Stimulated activated CD4-positive, alpha-beta T cell treated with anti-CD3 and anti-CD28 coated beads, TNF-alpha, amount 100 ng/mL, for 24 hours (primary cell): ENCODE data around the gene MYOG.

Experiments used
- DNase-seq, 3 experiments: peaks; one replicate each; pipeline ENCODE4 v3.0.0-alpha.2; 2020; ENCODE audit warnings: low read depth in 3 of 3

Gene MYOG

DNA sequence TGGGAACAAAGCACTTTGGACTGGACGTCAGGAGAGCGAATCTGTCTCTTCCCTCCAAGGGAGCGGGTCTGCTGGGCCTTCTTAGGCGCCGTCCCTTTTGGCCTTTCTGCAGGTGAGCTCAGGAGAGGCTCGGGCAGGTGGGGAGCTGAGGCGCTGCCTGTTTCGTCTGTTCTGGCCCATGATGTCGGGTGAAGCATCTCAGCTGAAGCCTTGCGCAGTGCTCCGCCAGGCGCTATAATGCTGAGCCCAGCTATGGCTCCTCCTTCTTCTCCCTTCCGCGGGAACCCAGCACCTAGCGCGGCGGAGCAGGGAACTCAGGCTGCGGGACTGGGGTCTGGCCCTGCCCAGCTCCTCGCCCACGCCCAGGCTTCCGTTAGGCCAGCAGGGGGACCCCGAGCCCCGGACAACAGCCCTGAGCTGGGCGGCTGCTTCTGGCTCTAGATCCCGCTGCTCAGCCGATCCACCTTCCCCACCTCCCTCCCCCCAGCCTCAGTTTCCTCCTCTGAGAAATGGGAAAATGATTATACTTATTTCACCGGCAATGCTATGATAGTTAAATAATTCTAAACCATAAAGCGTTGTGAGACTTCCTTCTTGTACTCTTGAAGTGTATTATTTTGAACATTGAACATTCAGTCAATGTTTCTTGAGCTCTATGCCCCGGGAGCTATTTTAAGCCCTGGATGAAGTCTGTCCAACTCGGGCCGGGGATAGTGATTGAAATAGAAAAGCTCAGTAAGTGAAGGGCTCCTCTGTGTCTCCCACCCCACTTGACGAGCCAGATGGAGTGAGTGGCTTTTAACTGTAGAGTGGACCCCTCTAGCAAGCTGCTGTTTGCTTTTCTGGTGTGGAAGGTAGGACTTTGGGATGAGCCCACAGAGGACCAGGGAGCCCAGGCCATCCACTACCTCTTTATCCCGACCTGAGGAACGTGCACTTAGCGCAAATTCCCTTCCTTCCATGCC, 32.1 kb upstream of the MYOG start:
- peak in 1 of 3 experiments; percentile 41 for DNase-seq

DNA sequence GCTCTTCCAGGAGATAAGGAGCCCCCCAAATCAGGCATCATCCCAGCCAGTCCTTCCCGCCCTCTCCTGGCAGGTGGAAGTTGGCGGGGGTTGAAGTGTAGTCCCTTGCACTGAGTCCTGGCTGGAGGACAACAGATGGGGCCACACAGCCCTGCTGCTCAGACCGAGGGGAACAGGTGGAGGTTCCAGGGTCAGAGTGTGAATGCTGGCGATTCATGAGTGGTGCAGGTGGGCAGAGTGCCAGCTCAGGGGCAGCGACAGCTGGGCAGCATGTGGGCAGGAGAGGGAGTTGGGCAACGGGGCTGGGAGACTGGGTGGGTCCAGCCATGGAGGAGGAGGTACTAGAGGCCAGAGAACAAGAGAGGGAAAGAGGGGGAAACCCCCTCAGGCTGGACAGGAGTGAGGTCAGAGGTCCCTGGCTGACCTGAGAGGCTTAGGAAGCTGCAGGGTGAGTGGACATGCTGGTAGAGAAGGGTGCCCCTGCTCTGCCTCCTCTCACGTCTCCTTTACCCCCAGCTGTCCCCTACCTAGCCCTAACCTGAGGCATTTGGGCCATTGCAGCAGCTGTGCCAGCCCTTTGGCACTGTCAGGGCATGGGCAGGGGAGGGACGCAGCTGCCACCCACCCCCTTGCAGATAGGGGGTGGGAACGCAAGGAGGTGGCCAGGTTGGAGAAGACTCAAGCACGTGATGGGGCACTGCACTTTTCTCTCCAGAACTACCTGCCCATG, 30.4 kb upstream of the MYOG start:
- DNase-seq: no peak

DNA sequence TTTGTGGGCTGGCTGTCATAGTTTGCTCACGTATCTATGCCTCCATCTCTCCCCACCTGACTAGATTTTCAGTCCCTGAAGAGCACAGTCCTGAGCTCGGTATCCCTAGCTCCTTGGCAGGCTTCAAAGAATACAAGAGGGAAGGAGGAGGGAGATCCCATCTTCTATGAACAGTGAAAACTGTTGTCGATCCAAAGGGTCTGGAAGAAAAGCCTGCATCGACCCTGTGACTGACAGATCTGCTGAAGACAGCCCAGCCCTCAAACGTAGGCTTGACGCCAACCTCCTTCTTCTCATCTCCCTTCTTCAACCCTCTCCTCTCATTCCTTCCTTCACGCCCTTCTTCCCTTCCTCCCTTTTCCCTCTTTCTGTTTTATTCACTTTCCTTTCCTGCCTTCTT, 28.4 kb upstream of the MYOG start:
- DNase-seq: no peak

DNA sequence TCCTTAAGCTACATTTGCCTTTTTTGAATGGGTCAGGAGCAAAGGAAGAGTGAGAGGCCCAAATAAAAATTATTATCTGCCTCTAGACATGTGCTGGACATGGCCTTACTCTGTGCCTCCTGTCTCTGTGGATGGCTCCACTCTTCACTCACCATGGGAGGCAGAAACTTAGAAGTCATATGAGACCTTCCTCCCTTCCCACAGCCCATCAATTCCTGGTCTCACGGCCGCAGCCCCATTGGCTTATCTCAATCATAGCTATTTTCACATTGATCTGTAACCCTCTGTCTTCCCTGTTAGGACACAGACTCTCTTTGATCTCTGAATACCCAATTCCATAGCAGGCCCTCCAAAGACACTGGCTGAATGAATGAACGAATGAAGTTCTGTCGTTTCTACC, 27.5 kb upstream of the MYOG start:
- no peak for DNase-seq

DNA sequence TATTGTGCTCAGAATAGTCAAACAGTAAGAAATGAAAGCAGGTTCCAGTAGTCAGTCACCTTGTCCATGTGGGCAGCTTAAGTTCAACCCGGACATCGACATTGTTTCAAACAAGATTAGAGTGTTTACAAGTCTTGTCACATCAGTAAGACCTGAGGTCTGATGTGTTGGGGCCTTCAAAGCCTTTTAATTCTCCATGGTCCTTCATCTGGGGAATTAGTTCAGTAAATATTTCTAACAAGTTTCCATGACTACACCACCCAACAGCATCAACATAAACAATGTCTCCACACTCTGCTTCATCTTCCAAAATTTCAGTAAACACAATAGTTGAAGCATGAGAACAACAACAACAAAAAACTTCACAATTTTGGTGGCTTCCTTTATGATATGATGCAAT, 26.7 kb upstream of the MYOG start:
- DNase-seq: no peak

DNA sequence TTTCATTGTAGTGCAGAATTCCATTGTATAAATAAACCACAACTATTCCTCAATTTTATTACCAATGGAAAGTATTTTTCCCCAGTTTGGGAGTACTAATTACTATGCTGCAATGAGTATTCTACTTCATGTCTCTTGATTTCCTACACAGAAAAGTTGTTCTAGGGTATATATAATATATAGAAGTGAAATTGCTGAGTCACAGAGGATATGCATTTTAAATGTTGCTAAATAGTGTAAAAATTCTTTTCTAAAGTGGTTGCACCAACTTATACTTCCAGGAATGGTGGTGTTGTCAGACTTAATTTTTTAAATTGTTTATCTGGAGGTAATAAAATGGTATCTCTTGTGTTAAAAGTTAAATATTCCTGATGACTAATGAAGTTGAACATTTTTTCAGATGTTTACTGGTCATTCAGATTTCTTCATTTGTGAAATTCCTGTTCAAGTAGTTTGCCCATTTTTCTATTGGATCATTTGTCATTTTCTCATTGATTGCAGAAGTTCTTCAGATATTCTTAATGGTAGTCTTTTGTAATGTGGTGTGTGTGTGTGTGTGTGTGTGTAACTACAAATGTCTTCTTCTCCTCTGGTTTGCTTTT, 19.1 kb upstream of the MYOG start:
- no peak for DNase-seq

DNA sequence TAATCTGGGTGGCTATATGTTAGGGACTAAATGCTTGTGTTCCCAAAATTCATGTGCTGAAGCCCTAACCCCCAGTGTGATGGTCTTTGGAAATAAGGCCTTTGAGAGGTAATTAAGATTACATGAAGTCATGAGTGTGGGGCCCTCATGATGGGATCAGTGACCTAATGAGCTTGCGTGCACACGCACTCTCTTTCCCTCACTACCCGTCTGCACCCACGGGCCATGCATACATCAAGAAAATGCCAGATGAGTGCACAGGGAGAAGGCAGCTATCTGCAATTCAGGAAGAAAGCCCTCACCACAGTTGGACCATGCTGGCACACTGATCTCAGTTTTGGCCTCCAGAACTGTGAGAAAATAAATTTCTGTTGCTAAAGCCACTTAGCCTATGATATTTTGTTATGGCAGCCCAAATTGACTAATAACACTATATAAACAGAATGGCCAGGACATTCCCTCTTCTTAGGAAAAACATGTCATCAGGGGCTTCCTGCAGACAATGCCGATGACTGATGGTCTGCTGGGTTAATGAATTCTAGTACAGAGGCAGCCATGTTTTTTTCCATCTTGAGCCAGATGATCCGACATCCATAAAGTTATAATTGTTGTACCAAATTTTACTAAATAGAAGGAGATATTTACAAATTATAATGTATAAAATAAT, 18.1 kb upstream of the MYOG start:
- no peak for DNase-seq

DNA sequence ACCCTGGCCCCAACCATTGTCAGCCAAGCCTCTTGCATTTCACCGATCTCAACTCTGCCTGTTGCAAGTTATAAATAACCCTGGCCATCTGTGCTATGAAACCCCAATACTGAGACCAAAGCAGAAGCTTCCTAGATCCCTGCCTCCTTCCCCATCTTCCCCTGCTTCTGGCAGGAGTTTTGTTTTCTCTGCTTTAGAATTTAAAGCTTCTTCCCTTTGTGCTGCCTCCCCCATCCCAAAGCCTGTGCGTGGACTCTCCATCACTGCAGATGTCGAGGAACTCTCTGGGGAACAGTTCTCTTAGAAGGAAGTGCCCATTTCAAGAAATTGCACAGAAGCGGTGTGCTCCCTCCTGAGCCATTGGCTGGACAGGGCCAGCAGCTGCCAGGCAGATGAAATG, 17.4 kb upstream of the MYOG start:
- no peak for DNase-seq

DNA sequence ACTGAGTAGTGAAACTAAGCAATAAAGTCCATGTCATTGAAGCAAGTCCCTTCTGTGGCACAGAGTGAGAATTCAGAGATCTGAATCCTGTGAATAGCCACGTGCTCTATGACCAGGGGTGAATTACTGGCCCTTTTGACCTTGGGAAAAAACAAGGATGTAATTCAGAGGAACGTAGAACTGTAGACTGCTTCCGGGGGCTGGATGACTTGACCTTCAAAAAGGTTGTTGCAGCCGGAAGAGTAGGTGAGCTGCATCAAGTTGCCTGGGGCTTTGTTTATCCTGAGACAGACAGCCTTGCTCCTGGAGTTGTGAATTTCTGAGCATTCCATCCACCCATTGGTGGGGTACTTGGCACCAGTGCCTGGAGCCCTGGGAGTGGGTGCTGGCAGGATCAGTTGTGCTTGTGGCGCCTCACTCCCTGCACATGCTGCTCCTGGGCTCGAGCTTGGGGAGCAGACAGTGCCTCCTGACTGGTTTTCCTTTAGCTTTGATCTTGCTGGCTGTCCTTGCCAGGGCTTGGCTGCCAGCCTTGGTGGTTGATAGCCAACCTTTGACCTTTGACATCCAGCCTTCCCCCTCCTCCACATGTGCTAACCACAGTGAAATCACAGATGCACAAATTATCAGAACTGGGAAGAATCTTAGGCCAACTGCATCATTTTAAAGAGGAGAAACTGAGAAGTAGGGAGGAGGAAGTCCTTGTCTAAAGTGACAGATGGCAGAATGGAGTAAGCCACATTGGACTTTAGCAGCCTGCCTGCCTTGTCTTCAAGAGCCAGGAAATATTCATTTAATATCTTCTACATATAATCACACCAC, 16.2 kb upstream of the MYOG start:
- no peak for DNase-seq

DNA sequence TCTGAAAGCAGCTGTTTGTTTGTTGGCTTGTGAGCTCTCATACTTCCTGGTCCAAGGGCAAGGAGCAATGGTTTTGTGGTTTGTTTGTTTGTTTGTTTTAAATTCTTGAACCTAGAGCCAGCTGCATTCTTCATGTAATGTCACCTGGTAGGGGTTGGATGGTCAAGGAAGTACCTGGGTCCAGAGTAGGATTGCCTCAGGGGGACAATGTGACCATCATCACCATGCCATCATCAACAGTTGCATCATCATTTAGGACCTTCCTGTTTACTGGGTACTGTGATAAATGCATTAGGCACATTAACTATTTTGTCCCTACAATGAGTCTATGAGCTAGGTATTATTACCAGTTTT, 14.7 kb upstream of the MYOG start:
- no peak for DNase-seq

DNA sequence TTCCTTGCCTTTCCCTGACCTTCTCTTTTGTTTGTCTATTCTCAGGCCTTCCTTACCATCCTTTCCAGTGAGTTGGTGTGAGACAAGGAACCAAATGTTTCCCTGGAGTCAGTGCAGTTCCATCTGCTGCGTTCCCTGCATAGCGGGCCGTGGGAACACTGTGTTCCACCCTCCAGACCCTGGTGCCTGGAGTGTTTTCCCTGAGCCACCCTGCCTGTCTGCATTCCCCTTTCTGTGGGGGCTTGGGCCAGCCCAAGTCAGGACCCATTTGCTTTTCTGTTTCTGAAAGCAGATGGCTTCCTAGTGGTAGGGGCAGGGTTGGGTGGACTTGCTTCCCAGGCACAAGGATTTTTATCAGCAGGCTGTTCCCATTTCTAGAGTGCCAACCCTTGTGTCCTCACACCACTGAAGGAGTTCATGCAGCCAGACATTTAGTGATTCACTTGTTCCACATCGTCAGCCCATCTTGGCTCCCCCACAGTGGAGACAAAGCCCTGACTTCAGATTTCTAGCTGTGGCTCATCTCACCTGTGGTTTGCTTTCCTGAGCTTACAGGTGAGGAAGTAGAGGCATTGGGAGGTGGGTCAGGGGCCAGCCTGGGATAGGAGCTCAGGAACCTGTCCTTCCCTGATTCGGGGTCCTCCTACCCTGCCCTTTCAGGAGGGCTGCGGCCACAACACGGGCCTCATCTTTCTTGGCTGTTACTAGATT, 14.1 kb upstream of the MYOG start:
- no peak for DNase-seq

DNA sequence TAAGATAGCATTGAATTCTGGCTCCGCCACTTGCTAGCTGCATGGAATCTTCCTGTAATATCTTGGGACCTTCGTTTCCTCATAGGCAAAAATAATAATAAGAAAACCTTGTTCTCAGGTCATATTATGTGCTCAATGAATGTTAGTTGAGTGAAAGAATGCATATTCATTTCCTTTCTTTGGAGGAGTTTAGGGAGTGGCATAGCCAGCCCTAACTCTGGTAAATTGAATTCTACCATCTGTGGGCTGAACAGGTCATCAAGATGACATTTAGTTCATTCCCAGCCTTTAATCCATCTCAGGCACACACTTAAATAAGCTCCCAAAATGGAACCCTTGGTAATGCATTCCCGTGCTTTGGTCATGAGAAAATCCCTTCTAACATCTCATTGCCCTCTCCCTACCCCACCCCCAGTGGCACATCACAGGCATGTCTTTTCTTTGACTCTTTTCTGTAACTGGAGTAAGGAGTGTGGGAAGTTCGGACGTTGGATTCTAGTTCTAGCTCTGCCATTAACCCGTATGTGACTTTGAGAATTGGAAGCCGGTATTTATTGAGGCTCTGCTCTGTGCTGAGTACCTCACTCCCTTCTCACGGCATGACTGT, 13.2 kb upstream of the MYOG start:
- DNase-seq: no peak

DNA sequence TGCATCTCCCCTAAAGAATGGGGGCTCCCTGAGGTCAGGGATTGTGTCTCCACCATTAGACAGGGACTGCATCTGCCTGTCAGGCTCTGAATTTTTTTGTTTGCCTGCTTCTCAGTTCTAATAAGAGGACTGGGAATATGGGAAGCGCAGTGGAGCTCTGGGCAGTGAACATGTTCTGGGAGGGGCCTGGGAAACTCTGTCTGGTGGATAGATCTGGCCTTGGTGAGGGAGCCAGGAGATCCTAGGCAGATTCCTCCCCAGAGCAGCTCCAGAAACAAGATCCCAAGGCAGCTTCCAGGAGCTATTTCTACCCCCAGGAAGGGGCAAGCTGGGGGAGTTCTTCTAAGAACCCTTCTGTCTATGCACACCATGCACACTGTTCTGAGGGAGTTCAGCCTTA, 12.6 kb upstream of the MYOG start:
- no peak for DNase-seq

DNA sequence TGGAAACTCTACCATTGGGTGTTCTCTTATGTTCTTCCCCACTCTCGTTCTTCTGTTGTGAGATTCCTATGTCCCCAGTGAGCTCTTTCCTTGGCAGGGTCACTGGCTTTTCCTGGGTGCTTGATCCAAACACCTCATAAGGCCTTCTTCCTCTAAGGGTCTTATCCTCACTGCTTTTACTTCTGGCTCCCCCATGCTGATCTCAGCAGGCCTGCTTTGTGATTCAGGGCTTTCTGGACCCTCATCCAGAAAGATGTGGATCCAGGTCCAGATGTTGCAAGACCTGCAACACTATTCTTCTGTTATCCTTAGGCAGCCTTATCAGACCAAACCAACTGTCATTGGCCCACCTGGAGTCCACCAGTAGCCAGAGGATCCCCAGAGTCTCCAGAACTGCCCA, 11.2 kb upstream of the MYOG start:
- DNase-seq: no peak

DNA sequence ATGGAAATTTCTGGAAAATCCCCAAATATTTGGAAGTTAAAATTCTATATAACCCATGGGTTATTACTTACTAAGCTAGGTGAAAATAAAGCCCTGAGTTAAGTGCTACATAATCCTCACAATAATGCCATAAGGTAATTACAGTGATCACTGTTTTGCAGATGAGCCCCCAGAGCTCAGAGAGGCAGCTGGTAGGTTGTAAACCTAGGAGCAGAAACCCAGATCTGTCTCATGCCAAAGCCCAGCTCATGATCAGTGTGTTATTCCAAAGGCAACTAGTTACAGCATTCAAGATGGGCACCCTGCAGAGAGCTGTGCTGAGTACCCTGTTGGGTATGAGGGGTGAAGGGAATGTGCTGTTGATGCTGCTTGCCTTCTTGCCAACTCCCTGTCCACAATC, 10.8 kb upstream of the MYOG start:
- no peak for DNase-seq

DNA sequence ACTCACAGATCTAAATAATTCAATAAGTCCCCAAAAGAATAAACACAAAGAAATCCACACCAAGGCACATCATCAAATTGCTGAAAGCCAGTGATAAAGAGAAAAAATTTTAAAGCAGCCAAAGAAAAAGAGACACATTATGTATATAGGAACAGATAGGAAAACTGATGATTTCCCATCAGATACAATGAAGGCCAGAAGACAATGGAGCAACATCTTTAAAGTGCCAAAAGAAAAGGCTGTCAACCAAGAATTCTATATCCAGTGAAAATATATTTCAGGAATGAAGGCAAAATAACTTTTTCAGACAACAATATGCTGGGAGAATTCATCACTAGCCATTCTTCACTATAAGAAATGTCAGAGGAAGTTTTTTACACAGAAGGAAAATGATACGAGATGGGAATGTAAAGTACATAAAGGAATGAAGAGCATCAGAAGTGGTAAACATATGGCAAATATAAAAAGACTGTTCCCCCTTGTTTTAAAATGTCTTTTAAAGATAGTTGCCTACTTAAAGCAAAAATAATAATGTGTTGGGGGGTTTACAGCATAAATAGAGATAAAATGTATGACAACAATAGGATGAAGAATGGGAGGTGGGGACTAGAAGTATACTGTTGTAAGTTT, 9.4 kb upstream of the MYOG start:
- DNase-seq: no peak

DNA sequence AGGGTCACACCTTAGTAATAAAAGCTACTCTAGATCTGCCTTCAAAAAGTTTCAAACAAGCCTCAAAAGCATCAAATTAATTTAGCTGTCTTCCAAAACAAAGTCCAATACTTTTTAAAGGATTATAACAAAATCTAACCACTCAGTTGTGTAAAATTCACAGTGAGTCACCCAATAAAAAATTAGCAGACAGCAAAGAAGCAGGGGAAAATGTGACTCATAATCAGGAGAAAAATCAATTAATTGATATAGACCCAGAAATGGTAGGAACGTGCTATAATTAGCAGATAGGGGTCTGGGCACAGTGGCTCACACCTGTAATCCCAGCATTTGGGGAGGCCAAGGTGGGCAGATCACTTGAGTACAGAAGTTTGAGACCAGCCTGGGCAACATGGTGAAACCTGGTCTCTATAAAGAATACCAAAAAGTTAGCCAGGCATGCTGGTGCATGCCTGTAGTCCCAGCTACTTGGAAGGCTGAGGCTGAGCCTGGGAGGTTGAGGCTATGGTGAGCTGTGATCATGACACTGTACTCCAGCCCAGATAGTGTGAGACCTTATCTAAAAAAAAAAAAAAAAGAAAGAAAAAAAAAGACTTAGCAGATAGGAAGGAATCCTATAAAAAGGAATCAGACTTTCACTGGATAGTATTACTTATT, 8.1 kb upstream of the MYOG start:
- DNase-seq: no peak

DNA sequence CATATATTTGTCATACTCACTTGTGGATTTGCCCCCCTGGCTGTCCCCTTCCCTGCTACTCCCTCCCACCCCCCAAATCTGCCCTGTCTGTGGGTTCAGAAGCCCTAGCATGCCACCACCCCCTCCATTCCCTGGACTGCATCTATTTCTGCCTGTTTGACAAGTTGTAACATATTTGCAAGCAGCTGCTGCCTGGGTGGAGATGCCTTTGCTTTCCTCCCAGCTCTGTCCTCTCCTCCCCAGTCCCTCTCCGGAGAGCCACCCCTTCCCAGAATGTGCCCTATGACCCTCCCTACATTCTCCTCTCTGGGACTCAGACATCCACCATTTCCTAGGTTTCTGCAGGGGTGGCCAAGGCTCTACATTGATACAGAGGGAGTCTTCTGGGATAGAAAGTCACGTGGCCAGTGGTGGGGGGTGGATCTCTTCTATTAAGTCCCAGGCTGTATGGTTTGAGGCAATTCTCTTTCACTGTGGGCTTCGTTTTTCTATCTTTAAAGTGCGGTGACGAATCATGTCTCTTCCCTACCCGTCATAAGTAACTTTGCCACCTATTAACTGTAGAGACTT, 6.0 kb upstream of the MYOG start:
- no peak for DNase-seq

DNA sequence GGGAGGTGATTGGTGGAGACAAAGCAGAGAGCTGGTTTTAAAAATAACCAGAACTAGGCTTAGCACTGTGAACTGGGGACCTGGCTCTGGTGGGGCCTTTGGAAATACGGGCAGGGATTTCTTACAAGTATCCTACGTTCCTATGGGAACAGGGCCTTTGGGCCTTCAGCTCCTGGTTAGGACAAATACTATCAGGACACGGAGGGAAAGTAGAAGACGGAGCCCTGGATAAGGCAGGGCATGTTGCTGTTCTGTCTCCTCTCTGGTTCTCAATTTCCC, 5.3 kb upstream of the MYOG start:
- no peak for DNase-seq
